ENCODE data around the gene HERPUD1.

The HERPUD1 gene

GRCh38 chr16:56888806-56889205 is 43.1 kb upstream of the HERPUD1 start:
- Histone ChIP-seq H2AFZ (ENCODE audit: low read length) (no peak overlapping the region), H3F3A (ENCODE audit: low read depth) (no peaks in the 10 kb centered on the region), H4K20me1 (ENCODE audit: insufficient read depth, low read length, poor library complexity, severe bottlenecking) (no peaks in the 10 kb centered on the region), H3K36me3 (ENCODE audit: insufficient read depth, low read length) (no peaks in the 10 kb centered on the region), H3K9me2 (replicated peaks; ENCODE audit: low read depth, low read length) (no peaks in the 10 kb centered on the region), H3K4me1 (ENCODE audit: insufficient read depth, low read length, poor library complexity, severe bottlenecking) (no peaks in the 10 kb centered on the region), H3K9me3 (ENCODE audit: insufficient read depth, low read depth, low read length) (no peaks in the 10 kb centered on the region), H3K4me3 (ENCODE audit: low read length, poor library complexity, severe bottlenecking) (no peak overlapping the region), H3K4me2 (ENCODE audit: low read depth, low read length, poor library complexity, severe bottlenecking) (no peak overlapping the region), H3K79me2 (ENCODE audit: insufficient read depth, low read length) (no peaks in the 10 kb centered on the region), H3K27me3 (ENCODE audit: insufficient read depth, low read length, poor library complexity, severe bottlenecking) (no peaks in the 10 kb centered on the region), H3K9ac (ENCODE audit: low read depth, low read length, poor library complexity, severe bottlenecking) (no peak overlapping the region)
- no peak for TF ChIP-seq EZH2phosphoT487 (IDR thresholded peaks at IDR 0.05; ENCODE audit: borderline replicate concordance)
- TF ChIP-seq, protein P1, sequence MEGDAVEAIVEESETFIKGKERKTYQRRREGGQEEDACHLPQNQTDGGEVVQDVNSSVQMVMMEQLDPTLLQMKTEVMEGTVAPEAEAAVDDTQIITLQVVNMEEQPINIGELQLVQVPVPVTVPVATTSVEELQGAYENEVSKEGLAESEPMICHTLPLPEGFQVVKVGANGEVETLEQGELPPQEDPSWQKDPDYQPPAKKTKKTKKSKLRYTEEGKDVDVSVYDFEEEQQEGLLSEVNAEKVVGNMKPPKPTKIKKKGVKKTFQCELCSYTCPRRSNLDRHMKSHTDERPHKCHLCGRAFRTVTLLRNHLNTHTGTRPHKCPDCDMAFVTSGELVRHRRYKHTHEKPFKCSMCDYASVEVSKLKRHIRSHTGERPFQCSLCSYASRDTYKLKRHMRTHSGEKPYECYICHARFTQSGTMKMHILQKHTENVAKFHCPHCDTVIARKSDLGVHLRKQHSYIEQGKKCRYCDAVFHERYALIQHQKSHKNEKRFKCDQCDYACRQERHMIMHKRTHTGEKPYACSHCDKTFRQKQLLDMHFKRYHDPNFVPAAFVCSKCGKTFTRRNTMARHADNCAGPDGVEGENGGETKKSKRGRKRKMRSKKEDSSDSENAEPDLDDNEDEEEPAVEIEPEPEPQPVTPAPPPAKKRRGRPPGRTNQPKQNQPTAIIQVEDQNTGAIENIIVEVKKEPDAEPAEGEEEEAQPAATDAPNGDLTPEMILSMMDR (conservative IDR thresholded peaks at IDR 0.05; ENCODE audit: low read length), result no peak

DNA sequence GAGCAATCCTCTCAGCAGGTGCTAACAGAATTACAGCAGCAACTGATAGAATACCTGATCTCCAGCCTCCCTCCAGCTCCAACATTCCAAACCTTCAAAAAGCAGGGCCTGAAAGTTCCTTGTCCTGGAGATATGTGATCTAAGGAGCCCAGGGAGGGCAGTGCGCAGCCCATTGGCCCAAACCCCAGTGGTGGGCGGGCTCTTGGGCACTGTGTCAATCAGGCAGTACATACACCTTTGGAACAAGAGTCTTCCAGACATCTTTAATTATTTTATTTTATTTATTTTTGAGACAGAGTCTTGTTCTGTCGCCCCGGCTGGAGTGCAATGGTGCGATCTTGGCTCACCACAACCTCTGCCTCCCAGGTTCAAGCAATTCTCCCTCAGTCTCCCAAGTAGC is 42.7 kb upstream of the HERPUD1 start:
- H3K4me2 ChIP-seq (ENCODE audit: low read depth, low read length, poor library complexity, severe bottlenecking), result no peak overlapping the region

GRCh38 chr16:56891685-56892084 is 40.3 kb upstream of the HERPUD1 start:
- no peak overlapping the region for H3K4me3 ChIP-seq (ENCODE audit: low read length, poor library complexity, severe bottlenecking)
- H3F3A ChIP-seq (ENCODE audit: low read depth), result no peaks in the 10 kb centered on the region
- no peak overlapping the region for H3K9ac ChIP-seq (ENCODE audit: low read depth, low read length, poor library complexity, severe bottlenecking)
- no peak overlapping the region for H2AFZ ChIP-seq (ENCODE audit: low read length)
- TF ChIP-seq, protein P1 (conservative IDR thresholded peaks at IDR 0.05; ENCODE audit: low read length), result no peak
- no peak for TF ChIP-seq EZH2phosphoT487 (IDR thresholded peaks at IDR 0.05; ENCODE audit: borderline replicate concordance)
- H3K36me3 ChIP-seq (ENCODE audit: insufficient read depth, low read length), result no peaks in the 10 kb centered on the region
- H3K9me3 ChIP-seq (ENCODE audit: insufficient read depth, low read depth, low read length), result no peaks in the 10 kb centered on the region
- H3K4me2 ChIP-seq (ENCODE audit: low read depth, low read length, poor library complexity, severe bottlenecking), result no peak overlapping the region
- H3K79me2 ChIP-seq (ENCODE audit: insufficient read depth, low read length), result no peaks in the 10 kb centered on the region
- H3K9me2 ChIP-seq (replicated peaks; ENCODE audit: low read depth, low read length), result no peaks in the 10 kb centered on the region
- H4K20me1 ChIP-seq (ENCODE audit: insufficient read depth, low read length, poor library complexity, severe bottlenecking), result no peaks in the 10 kb centered on the region
- H3K4me1 ChIP-seq (ENCODE audit: insufficient read depth, low read length, poor library complexity, severe bottlenecking), result no peaks in the 10 kb centered on the region
- H3K27me3 ChIP-seq (ENCODE audit: insufficient read depth, low read length, poor library complexity, severe bottlenecking), result no peaks in the 10 kb centered on the region

More for the DNA sequence above, 42.7 kb upstream of the HERPUD1 start:
- no peaks in the 10 kb centered on the region for H3K27me3 ChIP-seq (ENCODE audit: insufficient read depth, low read length, poor library complexity, severe bottlenecking)
- no peaks in the 10 kb centered on the region for H3F3A ChIP-seq (ENCODE audit: low read depth)
- H3K9me2 ChIP-seq (replicated peaks; ENCODE audit: low read depth, low read length), result no peaks in the 10 kb centered on the region
- H3K36me3 ChIP-seq (ENCODE audit: insufficient read depth, low read length), result no peaks in the 10 kb centered on the region
- no peaks in the 10 kb centered on the region for H3K79me2 ChIP-seq (ENCODE audit: insufficient read depth, low read length)
- H3K4me1 ChIP-seq (ENCODE audit: insufficient read depth, low read length, poor library complexity, severe bottlenecking), result no peaks in the 10 kb centered on the region
- no peak overlapping the region for H3K4me3 ChIP-seq (ENCODE audit: low read length, poor library complexity, severe bottlenecking)
- TF ChIP-seq EZH2phosphoT487 (IDR thresholded peaks at IDR 0.05; ENCODE audit: borderline replicate concordance), result no peak
- TF ChIP-seq, protein P1 (conservative IDR thresholded peaks at IDR 0.05; ENCODE audit: low read length), result no peak
- H4K20me1 ChIP-seq (ENCODE audit: insufficient read depth, low read length, poor library complexity, severe bottlenecking), result no peaks in the 10 kb centered on the region
- H2AFZ ChIP-seq (ENCODE audit: low read length), result no peak overlapping the region
- H3K9me3 ChIP-seq (ENCODE audit: insufficient read depth, low read depth, low read length), result no peaks in the 10 kb centered on the region
- H3K9ac ChIP-seq (ENCODE audit: low read depth, low read length, poor library complexity, severe bottlenecking), result no peak overlapping the region
